ENCODE measurements around the gene RMI1. TPM values are rescaled to one million over a fixed set of nuclear protein-coding genes. Genes with fewer than 3 reads are reported as not detected.

The RMI1 gene
- total and polyA plus RNA-seq, 2 experiments from 2014 or later = 4.2 to 5.8 TPM

DNA sequence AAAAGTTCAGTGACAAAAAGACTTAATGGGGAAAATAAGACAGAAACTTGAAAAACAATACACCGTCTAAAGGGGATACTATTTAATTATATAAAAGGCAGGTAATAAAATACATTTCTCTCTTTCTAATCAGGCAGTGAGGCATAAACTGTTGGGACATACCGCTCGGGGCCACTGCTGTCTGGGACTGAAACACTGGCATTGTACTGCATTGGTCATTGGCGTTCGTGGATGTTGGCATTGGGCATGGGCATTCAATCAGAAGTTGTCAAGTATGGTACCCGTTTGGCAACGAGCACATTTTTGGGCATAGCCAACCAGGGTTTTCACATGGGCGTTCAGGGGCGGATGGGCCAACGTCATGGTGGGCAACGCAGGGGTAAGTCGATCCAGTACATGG, 5.3 kb upstream of the RMI1 start:
- H3K4me3 ChIP-seq = no peak overlapping the region
- no peak overlapping the region for H3K27ac ChIP-seq
- H3K4me2 ChIP-seq = no peak overlapping the region
- peaks cover 91% of the 10 kb centered on the region for H4K20me1 ChIP-seq (ENCODE audit: insufficient read depth, poor library complexity, severe bottlenecking)
- no peaks in the 10 kb centered on the region for H3K9me2 ChIP-seq (replicated peaks; ENCODE audit: insufficient read depth)
- no peak overlapping the region for H2AFZ ChIP-seq
- no peak for DNase-seq (ENCODE audit: low spot score)
- TF ChIP-seq EZH2phosphoT487 (IDR thresholded peaks at IDR 0.05; ENCODE audit: low read depth, severe bottlenecking, unreplicated experiment) (no peak), CTCF (IDR thresholded peaks at IDR 0.05; ENCODE audit: poor library complexity) (no peak), EZH2 (IDR thresholded peaks at IDR 0.05; ENCODE audit: borderline replicate concordance) (no peak)
- no peaks in the 10 kb centered on the region for H3K27me3 ChIP-seq
- peaks cover 16% of the 10 kb centered on the region for H3K4me1 ChIP-seq (ENCODE audit: insufficient read depth)
- no peaks in the 10 kb centered on the region for H3K9me3 ChIP-seq (ENCODE audit: low read depth)
- peaks cover 92% of the 10 kb centered on the region for H3K79me2 ChIP-seq
- 92% methylated on average over 12 of the region's 12 CpGs for WGBS (ENCODE audit: low lambda C conversion rate, missing lambda C conversion rate)
- H3K36me3 ChIP-seq (replicated peaks; ENCODE audit: insufficient read depth, low read depth) = peaks cover 13% of the 10 kb centered on the region

DNA sequence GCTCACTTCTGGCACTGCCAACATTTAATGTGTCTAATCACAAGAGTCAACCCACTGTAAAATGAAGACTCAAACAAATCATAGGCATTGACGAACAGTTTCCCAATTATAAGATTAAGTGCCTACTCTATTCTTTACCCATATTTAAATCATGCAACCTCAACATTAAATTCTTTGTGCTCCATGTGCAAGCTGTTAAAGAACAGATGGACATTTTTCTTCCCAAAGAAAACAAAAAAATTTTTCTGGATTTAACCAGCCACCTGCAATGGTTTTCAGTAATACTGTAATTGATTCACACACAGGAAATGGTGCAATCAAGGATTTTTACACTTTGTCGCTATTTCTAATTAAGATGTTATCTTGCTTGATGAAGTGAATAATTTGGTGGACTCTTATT, 4.2 kb upstream of the RMI1 start:
- no peak overlapping the region for H3K27ac ChIP-seq
- peaks cover 16% of the 10 kb centered on the region for H3K4me1 ChIP-seq (ENCODE audit: insufficient read depth)
- peaks cover 80% of the 10 kb centered on the region for H4K20me1 ChIP-seq (ENCODE audit: insufficient read depth, poor library complexity, severe bottlenecking)
- TF ChIP-seq CTCF (IDR thresholded peaks at IDR 0.05; ENCODE audit: poor library complexity) (no peak), EZH2 (IDR thresholded peaks at IDR 0.05; ENCODE audit: borderline replicate concordance) (no peak), EZH2phosphoT487 (IDR thresholded peaks at IDR 0.05; ENCODE audit: low read depth, severe bottlenecking, unreplicated experiment) (no peak)
- H3K36me3 ChIP-seq (replicated peaks; ENCODE audit: insufficient read depth, low read depth) = peaks cover 13% of the 10 kb centered on the region
- no peak overlapping the region for H2AFZ ChIP-seq
- peaks cover 89% of the 10 kb centered on the region for H3K79me2 ChIP-seq
- no peaks in the 10 kb centered on the region for H3K9me2 ChIP-seq (replicated peaks; ENCODE audit: insufficient read depth)
- H3K4me3 ChIP-seq = no peak overlapping the region
- peak overlapping the region; percentile 88 for H3K4me2 ChIP-seq
- no peaks in the 10 kb centered on the region for H3K27me3 ChIP-seq
- no peaks in the 10 kb centered on the region for H3K9me3 ChIP-seq (ENCODE audit: low read depth)
- 91% methylated on average over 2 of the region's 2 CpGs for WGBS (ENCODE audit: low lambda C conversion rate, missing lambda C conversion rate)
- no peak for DNase-seq (ENCODE audit: low spot score)

GRCh38 chr9:83977196-83977595, 3.4 kb upstream of the RMI1 start:
- H3K4me1 ChIP-seq (ENCODE audit: insufficient read depth) = peaks cover 22% of the 10 kb centered on the region

More at GRCh38 chr9:83977196-83977595, 3.4 kb upstream of the RMI1 start:
- Histone ChIP-seq H3K9me3 (ENCODE audit: low read depth) (no peaks in the 10 kb centered on the region), H3K9me2 (replicated peaks; ENCODE audit: insufficient read depth) (no peaks in the 10 kb centered on the region), H4K20me1 (ENCODE audit: insufficient read depth, poor library complexity, severe bottlenecking) (peaks cover 72% of the 10 kb centered on the region), H2AFZ (no peak overlapping the region), H3K36me3 (replicated peaks; ENCODE audit: insufficient read depth, low read depth) (peaks cover 13% of the 10 kb centered on the region), H3K79me2 (peaks cover 88% of the 10 kb centered on the region), H3K27ac (no peak overlapping the region), H3K27me3 (no peaks in the 10 kb centered on the region), H3K4me3 (peak overlapping the region; percentile 97), H3K4me2 (peak overlapping the region; percentile 88)
- WGBS (ENCODE audit: low lambda C conversion rate, missing lambda C conversion rate) = 64% methylated on average over 1 of the region's 1 CpG
- TF ChIP-seq CTCF (IDR thresholded peaks at IDR 0.05; ENCODE audit: poor library complexity) (no peak), EZH2phosphoT487 (IDR thresholded peaks at IDR 0.05; ENCODE audit: low read depth, severe bottlenecking, unreplicated experiment) (no peak), EZH2 (IDR thresholded peaks at IDR 0.05; ENCODE audit: borderline replicate concordance) (no peak)
- DNase-seq (ENCODE audit: low spot score) = no peak
